ENCODE results near the gene ZNF709.
A peak's percentile ranks its signal among the peaks of the same experiment; 100 is the strongest.
"Not testable (repeated sequence)": the region's sequence is repeated elsewhere in the genome, so short reads cannot be mapped to it uniquely, and the experiment has no call there.

ZNF709 gene

DNA sequence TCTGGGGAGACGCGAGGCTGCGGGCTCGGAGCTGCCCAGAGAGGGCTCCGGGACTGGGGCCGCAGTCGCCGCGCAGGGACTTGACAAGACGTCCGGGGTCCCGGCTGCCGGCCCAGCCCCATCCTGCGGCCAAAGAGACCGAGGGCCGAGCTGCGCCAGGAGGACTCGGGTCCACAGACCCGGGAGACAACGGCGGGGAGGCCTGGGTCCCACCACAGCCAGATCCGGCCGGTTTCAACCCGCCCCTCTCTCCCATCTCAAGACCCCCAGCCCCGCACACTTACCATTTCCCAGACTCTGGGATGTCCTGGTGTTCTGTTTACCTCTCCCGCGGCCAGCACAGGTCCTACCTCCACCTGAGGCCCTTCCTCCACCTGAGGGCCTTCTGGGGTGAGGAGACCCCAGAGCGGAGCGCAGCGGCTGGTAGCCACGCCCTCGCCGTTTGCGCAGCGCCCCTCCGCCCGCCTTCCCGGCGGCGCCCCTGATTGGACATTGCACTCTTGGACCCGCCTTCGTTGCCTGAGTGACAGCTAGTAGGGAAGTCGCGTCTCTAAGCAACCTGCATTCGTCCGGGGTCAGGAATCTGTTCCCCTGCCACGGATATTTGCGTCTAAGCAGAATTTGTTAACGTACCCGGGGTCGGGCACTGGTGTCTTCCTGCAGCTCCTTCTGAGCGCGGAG is at the start of gene ZNF709:
Gene ZNF709 (minus strand): TSS at position 446 of the 681 bp plus-strand sequence. CDS start 159 bp downstream, at position 287.
- peak; percentile 70 for DNase-seq (ENCODE audit: low read depth, low spot score)

DNA sequence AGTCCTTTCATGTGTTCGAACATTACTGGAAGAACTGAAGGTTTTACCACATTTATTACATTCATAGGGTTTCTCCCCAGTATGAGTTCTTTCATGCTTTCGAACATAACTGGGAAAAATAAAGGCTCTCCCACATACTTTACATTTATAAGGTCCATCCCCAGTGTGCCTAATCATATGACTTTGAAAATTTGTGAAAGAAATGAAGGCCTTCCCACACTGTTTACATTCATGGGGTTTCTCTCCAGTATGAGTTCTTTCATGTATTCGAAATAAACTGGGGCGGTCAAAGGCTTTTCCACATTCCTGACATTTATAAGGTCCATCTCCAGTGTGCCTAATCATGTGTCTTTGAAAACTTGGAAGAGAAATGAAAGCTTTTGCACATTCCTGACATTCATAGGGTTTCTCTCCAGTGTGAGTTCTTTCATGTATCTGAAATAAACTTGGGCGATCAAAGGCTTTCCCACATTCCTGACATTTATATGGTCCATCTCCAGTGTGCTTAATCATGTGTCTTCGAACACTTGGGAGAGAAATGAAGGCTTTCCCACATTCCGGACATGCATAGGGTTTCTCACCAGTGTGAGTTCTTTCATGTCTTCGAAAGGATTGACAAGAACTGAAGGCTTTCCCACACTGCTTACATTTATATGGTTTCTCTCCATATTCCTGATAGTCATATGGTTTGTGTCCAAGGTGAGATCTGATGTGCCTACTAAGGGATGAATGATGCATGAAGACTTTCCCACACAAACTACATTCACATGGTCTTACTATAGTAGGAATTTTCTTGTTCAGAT is 42.6 kb upstream of the ZNF709 start:
- DNase-seq (ENCODE audit: low read depth, low spot score): no peak

- DNase-seq (ENCODE audit: low read depth, low spot score): no peak
Observed at GRCh38 chr19:12526542-12526941, 41.9 kb upstream of the ZNF709 start.

GRCh38 chr19:12521996-12522395 is 37.4 kb upstream of the ZNF709 start:
- no peak for DNase-seq (ENCODE audit: low read depth, low spot score)

DNA sequence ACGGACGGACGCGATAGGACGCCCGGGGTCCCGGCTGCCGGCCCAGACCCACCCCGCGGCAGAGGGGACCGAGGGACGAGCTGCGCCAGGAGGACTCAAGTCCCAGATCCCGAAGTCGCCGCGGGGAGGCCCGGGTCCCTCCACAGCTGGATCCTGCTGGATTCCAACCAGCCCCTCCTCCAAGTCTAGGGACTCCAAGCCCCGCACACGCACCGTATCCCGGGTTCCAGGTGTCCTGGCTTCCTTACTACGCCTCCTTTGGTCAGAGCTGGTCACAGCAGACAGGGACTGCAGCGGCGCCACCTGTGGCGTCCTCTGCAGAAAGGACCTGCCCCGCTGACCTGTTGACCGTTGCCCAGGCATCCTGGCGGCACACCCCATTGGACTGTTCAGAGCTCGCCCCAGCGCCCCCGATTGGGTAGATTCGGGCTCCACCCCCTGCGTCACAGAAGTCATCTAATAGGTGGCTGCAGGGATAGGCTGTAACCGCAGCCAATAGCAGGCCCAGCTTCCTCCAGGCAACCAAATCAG is 29.0 kb upstream of the ZNF709 start:
- DNase-seq (ENCODE audit: low read depth, low spot score): no peak

DNA sequence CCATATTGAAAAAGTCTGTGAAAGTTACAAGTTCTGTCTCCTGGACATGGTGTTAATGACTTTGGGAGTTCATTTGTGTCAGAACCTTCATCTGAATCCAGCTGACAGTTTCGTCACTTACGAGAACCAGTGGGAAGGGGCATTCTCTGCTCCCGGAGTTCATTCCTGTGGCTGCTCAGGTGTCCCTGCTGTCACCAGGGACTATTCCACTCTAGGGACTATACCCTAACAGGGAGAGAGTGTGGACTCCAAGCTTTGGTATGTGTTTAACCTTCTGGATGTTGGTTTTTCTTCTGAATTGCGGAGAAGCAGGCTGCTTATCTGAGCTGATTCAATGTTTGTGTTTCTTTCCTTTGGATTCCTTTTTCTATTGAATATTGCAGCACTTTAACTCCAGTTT is 12.4 kb upstream of the ZNF709 start:
- DNase-seq (ENCODE audit: low read depth, low spot score): no peak

DNA sequence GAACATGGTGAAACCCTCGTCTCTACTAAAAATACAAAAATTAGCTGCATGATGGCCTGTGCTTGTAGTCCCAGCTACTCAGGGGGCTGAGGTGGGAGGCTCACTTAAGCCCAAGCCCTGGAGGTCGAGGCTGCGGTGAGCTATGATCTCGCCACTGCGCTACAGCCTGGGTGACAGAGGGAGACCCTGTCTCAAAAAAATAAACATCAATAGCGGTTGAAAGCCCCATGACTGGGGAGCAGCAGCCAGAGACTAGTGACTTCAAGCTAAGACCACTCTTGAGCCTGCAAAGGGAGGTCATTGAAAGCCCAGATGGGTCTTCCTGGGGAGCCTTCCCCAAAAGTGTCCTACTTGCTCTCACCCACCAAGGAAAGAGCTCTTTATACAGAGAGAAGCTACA is 11.9 kb upstream of the ZNF709 start:
- DNase-seq (ENCODE audit: low read depth, low spot score): no peak

GRCh38 chr19:12495002-12495802 is 10.6 kb upstream of the ZNF709 start:
- peak; percentile 90 for DNase-seq (ENCODE audit: low read depth, low spot score)

- no peak for DNase-seq (ENCODE audit: low read depth, low spot score)
Observed at GRCh38 chr19:12494260-12494860, 9.7 kb upstream of the ZNF709 start.

DNA sequence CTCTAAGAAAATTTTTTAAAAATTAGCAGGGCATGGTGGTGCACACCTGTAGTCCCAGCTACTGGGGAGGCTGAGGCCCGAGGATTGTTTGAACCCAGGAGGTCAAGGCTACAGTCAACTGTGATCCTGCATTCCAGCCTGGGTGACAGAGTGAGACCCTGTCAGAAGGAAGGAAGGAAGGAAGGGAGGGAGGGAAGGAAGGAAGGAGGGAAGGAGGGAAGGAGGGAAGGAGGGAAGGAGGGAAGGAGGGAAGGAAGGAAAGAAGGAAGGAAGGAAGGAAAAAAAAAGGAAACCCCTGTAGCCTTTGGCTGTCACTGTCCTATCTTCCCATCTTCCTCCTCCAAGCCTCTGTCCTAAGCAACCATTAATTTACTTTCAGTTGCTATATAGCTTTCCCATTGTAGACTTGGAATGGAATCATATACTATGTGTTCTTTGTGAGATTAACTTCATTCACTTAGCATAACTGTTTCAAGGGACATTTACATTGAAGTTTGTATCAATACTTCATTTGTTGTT is 1.7 kb upstream of the ZNF709 start:
- DNase-seq (ENCODE audit: low read depth, low spot score): not testable (repeated sequence)

DNA sequence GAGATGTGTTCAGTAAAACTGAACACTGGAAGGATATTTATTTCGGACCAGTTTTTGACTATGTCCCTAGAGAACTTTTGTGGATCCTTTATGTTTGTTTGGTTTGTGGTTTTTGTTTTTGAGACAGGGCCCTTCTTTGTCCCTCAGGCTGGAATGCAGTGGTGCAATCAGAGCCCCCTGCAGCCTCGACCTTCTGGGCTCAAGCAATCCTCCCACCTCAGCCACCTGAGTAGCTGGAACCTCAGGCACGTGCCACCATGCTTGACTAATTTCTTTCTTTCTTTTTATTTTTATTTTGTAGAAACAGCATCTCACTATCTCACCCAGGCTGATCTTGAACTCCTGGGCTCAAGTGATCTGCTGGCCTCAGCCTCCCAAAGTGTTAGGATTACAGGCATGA is 955 bp upstream of the ZNF709 start:
- DNase-seq (ENCODE audit: low read depth, low spot score): no peak

DNA sequence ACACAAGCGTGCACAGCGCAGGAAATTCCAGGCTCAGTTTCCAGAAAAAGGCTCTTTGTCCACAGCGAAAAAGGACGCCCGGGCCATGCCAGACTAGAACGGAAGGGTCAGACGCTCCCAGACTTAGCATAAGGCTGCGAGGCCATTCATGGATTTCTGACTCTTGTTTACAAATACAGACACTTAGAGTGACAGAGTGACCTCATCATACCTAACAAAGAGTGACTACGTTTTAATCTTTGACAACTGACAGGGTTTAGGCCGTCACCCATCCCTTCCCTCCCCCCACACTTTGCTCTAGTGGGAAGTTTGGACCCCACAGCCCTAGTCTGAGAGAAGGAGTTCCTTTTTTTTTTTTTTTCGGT is 418 bp upstream of the ZNF709 start:
- no peak for DNase-seq (ENCODE audit: low read depth, low spot score)

- no peak for DNase-seq (ENCODE audit: low read depth, low spot score)
Observed at GRCh38 chr19:12484011-12484370, 625 bp downstream of the ZNF709 start.

- DNase-seq (ENCODE audit: low read depth, low spot score): no peak
Observed at GRCh38 chr19:12482509-12482886, 2.1 kb downstream of the ZNF709 start.

GRCh38 chr19:12481781-12482508 is 2.7 kb downstream of the ZNF709 start:
- DNase-seq (ENCODE audit: low read depth, low spot score): no peak

DNA sequence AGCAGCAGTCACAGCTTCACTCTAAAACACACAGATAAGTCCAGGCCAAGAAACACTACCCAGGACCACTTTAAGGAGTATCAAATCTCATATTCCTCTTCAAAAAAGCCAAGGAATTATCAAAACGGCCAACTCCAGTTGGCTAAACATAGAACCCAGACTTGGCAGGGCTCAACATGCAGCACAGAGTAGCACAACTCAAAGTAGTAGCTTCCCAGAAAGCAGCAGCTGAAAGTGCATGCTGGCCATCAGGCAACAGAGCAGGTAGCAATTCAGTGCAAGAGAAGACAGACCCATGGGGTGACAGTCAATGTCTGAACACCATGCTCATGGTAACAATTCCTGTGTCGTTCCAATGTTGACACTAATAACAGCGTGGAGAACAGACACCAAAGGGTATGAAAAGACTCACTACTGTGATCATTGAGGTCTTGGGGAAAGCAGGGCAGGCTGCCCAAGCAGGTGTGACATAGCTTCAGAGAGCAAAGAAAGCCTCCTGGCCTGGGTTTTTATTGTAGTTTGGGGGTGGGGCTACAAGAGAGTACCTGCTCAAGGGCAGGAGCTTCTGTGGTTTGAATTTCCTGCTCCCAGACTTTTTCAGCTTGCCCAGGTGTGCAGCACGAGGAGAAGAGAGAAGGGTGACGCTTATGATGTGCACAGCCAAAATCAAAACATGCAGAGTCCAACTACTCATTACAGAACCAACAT is 6.2 kb downstream of the ZNF709 start:
- DNase-seq (ENCODE audit: low read depth, low spot score): no peak

GRCh38 chr19:12467651-12468050 is 17.0 kb downstream of the ZNF709 start:
- not testable (repeated sequence) for DNase-seq (ENCODE audit: low read depth, low spot score)

DNA sequence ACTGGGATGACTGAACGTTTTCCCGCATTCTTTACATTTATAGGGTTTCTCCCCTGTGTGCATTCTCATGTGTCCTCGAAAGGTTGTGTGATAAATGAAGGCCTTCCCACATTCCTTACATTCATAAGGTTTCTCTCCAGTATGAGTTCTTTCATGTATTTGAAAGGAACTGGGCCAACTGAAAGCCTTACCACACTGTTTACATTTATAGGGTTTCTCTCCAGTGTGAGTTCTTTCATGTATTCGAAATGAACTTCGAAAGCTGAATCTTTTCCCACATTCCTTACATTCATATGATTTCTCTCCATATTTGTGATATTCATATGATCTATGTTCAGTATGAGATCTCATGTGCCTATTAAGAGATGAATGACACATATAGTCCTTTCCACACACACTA is 19.4 kb downstream of the ZNF709 start:
- no peak for DNase-seq (ENCODE audit: low read depth, low spot score)

DNA sequence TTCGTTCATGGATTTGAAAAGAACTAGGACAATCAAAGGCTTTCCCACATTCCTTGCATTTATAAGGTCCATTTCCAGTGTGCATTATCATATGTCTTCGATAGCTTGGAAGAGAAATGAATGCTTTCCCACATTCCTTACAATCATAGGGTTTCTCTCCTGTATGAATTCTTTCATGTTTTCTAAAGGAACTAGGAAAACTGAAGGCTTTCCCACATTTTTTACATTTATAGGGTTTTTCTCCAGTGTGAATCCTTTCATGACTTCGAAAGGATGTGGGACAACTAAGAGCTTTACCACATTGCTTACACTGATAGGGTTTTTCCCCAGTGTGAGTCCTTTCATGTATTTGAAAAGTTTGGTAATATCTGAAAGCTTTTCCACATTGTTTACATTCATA is 19.8 kb downstream of the ZNF709 start:
- no peak for DNase-seq (ENCODE audit: low read depth, low spot score)

DNA sequence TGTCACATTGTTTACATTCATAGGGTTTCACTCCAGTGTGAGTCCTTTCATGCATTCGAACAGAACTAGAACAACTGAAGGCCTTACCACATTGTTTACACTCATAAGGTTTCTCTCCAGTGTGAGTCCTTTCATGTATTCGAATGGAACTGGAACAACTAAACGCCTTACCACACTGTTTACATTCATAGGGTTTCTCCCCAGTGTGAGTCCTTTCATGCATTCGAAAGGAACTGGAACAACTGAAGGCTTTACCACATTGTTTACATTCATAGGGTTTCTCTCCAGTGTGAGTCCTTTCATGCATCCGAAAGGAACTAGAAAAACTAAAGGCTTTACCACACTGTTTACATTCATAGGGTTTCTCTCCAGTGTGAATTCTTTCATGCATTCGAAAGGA is 20.5 kb downstream of the ZNF709 start:
- DNase-seq (ENCODE audit: low read depth, low spot score): not testable (repeated sequence)

All from activated naive CD8-positive, alpha-beta T cell treated with anti-CD3 and anti-CD28 coated beads, Interleukin-2, amount 50 U/mL, for 16 hours (primary cell).